WI38 (cell line): ENCODE measurements around the gene SLC2A8.
A peak's percentile ranks its signal among the peaks of the same experiment; 100 is the strongest.

Experiments used
- H3K4me3 ChIP-seq: 2 replicates; pipeline ENCODE4 v1.5.1; 2011; ENCODE audit warnings: low read depth, mild to moderate bottlenecking, control low read depth, low read length
- TF ChIP-seq, protein P1 (sequence below): IDR thresholded peaks from 2 replicates; pipeline ENCODE4 v1.5.1; 2012; ENCODE audit warnings: low read depth, mild to moderate bottlenecking, control low read depth, low read length

SLC2A8 gene

DNA sequence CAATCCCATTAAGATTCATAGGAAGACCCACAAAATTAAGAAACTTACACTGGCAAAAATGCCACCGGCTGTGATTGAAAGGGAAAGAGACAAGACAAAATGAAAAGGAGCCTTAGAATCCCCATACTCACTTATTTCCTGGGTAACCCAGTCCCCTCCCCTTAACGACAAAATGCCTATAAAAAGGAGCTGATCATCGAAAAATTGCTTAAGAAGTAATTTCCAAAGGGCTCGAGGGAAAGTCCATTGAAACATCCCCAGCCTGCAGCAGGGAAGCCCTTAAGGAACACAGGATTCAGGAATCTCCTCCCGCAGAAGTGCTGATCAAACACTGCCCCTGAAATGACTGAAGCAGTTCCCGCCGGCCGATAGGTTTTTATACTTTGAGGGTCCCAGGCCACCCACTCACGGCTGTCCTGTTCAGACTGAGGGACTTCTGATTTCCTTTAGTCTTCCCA lies 26.5 kb downstream of the SLC2A8 start:
- TF ChIP-seq, protein P1, sequence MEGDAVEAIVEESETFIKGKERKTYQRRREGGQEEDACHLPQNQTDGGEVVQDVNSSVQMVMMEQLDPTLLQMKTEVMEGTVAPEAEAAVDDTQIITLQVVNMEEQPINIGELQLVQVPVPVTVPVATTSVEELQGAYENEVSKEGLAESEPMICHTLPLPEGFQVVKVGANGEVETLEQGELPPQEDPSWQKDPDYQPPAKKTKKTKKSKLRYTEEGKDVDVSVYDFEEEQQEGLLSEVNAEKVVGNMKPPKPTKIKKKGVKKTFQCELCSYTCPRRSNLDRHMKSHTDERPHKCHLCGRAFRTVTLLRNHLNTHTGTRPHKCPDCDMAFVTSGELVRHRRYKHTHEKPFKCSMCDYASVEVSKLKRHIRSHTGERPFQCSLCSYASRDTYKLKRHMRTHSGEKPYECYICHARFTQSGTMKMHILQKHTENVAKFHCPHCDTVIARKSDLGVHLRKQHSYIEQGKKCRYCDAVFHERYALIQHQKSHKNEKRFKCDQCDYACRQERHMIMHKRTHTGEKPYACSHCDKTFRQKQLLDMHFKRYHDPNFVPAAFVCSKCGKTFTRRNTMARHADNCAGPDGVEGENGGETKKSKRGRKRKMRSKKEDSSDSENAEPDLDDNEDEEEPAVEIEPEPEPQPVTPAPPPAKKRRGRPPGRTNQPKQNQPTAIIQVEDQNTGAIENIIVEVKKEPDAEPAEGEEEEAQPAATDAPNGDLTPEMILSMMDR = no peak
- peak overlapping the region; percentile 80 for H3K4me3 ChIP-seq

DNA sequence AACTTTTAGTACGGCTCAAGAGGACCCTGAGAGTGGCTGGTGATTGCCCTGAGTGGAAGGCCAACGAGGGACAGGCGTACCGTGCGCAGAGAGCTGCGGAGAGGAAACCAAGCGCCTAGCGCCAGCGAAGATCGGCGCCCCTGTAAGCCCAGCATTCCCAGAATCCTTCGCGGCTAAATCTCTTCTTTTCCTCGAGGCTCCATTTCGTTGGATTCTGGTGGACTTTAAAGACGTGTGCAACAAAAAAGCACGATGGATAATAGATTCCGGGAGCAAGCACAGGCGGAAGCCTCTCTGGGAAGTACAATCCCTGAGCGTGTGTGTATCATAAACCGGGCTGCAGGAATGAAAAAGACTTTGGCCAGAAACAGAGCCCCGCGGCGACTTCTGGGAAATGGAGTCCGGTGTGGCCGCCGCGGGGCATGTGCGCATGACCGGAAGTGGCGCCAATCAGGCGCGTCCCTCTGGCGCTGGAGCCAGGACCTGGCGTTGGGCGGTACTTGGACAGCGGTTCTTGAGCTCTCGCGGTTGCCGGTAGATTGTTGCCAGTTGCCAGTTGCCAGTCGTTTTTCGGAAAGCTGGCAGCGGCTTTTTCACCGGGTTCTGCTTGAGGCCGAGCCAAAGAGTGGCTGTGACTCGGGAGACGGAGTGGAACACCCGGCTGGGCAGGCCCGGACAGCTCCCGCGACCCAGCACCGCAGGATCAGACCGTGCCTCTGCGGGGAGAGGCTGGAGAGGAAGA lies 27.1 kb downstream of the SLC2A8 start, which contains the start of gene ZNF79:
ZNF79 (plus strand) TSS at position 449 of the 742 bp plus-strand sequence. CDS start 406 bp downstream, outside the sequence.
- TF ChIP-seq, protein P1 = no peak
- peak within 1 kb of the TSS; percentile 80 for H3K4me3 ChIP-seq

DNA sequence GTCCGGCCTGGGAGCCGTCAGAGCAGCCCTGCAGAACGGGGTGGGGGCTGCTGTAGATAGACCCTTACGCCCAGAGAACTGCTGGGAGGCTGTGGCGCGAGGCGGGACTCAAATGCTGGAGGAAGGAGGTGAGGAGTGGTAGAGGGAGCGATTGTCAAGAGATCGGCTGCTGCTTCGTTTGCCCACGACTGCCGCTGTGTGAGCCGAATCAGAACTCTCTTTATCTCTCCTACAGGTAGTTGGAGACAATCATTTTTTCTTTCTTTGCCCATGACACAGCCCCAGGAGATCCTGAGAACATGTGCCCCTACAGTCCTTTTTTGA lies 27.7 kb downstream of the SLC2A8 start:
- peak overlapping the region; percentile 80 for H3K4me3 ChIP-seq
- TF ChIP-seq, protein P1 = no peak

DNA sequence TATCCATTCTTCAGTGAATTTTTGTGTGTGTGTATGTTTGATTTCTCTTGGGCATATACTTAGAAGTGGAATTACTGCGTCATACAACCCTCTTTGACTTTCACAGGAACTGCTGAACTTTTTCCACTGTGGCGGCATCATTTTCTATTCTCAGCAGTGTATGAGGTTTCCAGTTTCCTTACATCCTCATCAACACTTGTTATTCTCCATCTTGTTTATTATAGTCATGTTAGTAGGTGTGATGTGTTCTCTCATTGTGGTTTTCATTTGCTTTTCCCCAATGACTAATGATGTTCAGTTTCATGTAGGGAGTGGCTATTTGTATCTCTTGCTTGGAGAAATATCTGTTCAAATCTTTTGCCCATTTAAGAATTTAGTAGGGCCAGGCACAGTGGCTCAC lies 29.8 kb downstream of the SLC2A8 start:
- H3K4me3 ChIP-seq = no peak overlapping the region
- TF ChIP-seq, protein P1 = no peak

DNA sequence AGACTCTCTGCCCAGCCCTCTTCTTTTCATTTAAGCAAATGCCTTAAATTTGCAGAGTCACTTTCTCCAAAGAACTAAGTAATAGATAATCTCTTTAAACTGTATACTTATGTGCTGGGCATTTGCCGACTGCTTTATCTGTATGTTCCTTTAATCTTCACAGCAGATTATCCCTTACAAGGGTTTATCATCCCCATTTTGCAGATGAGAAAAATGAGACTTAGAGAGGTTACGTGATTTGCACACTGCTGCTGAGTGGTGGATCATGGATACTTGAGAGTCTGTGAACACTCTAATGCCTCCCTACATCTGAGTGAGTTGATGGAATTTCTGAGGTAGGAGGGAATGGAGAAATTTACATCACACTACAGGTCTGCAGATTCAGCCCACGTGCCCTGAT lies 31.4 kb downstream of the SLC2A8 start:
- no peak overlapping the region for H3K4me3 ChIP-seq
- TF ChIP-seq, protein P1 = no peak

DNA sequence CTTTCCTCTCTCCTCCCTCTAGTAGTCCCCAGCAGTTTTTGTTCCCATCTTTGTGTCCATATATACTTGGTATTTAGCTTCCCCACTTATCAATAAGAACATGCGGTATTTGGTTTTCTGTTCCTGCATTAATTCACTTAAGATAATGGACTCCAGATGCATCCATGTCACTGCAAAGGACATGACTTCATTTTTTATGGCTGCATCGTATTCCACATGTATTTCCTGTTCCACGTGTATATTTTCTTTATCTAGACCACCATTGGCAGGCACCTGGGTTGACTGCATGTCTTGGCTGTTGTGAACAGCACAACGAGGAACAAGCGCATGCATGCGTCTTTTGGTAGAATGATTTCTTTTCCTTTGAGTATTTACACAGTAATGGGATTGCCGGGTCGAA lies 33.4 kb downstream of the SLC2A8 start:
- TF ChIP-seq, protein P1 = no peak

DNA sequence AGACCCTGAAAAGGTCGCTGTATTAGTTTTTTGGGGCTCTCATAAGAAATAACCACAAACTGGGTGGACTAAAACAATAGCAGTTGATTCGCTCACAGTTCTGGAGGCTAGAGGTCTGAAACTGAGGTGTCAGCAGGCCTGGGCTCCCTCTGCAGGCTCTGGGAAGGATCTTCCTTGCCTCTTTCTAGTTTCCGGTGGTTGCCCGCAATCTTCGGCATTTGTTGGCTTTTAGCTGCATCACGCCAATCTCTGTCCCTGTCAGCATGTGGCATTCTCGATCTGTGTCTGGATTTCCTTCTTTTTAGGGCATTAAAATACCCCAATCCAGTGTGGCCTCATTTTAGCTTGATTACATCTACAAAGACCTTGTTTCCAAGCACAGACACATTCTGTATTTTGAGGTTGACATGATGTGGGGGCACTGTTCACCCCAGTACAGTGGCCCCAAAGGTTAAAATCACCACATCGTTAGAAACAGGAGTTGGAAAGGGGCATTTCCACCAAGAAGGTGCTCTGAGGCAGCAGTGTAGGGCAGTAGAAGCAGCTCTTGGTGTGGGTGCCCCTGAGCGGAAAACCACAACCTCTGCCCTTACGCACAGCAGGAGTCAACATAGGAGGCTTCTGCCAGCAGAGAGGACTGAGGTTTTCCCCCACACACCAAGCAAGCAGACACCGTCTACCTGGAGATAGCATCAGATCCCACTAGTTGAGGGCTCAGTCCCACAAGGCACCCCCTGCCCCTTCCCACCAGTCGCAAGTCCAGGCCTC lies 40.7 kb downstream of the SLC2A8 start:
- TF ChIP-seq, protein P1 = no peak

More for the DNA sequence above, 33.4 kb downstream of the SLC2A8 start:
- no peak overlapping the region for H3K4me3 ChIP-seq

More for the DNA sequence above, 40.7 kb downstream of the SLC2A8 start:
- no peak overlapping the region for H3K4me3 ChIP-seq
